Measurements from ENCODE around the gene RALGPS2.
"Not testable (repeated sequence)": the region's sequence is repeated elsewhere in the genome, so short reads cannot be mapped to it uniquely, and the experiment has no call there.

RALGPS2 gene

DNA sequence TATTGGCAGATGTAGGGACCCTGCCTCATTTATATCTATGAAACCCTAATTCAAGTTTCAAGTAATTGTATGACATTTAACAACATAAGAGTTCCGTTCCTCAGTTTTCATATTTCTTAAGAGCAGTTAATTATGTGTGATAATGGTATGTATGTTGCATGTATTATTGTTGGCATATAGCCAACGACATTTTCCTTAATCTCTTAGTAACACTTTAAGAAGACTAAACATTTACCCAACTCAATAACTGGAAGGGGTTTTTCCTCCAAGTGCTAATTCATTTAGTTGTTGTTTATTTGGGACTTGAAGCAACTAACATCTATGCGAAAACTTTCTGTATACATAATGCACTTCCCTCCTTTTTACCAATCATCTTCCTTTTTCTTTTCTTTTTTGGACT, 1.5 kb upstream of the RALGPS2 start:
- no peak for DNase-seq (ENCODE audit: low read depth in 2 of 2, low spot score in 1 of 2)

DNA sequence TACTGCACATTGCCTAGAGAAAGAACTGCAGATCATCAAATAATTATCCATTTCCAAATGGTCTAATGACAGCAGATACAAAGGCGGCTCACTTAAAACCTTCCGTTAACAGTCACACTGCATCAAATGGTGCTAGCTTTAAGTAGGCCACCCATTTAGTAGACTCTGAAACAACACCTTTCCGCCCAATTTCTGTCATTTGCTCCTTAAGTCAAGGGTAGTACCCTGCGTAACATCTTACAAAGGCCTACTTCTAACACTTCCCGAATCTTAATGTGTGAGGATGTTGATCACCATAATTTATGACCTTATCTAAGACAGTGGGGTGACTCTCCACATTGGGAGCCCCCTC, 692 bp upstream of the RALGPS2 start:
- DNase-seq (ENCODE audit: low read depth in 2 of 2, low spot score in 1 of 2): no peak

DNA sequence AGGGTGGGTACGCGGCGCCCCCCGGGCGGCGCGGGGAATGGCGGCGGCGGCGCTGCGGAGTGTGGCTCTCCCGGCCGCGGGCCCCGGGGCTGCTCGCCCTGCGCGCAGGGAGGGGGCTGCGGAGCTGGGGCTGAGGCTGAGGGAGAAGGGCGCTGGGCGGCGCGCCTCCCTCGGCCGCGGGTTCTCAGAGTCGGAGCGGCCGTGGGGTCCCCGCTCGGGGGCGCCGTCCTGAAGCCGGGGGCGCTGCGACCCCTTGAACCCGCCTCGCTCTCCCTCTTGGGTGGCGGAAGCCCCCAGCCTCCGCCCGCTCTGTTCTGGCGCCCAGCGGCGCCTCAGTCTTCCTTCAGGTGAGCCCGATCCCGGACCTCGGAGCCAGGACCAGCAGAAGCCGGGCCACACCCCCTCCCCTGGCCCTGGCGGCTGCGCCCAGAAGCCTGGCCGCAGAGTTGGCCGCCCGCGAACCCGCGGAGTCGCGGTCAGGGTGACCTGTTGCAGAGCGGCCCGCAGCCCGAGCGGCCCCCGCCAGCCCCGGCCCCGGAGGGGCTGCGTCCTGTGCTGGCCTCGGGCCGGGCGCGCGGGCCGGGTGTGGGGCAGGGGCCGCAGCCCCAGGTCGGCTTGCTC, 532 bp downstream of the RALGPS2 start:
- DNase-seq (ENCODE audit: low read depth in 2 of 2, low spot score in 1 of 2): no peak

DNA sequence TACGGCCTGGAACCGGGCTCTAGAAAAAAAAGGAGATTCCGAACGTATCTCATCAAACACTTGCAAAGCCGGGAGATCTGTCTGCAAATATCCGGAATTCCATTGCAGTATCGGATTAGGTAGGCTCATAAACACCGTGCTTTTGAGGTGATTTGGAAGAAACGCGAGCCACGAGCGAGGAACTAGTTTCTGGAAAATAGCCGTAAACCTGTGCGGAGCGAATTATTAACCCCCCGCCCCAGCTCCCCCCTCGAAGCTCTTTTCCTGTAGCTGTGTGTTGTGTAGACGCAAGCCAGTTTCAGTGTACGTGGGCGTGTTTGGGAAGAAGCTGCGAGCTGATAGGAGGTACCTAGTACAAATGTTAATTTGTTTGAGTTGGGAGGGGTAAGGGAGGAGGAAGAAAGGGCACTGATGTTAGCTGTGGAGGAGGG, 1.1 kb downstream of the RALGPS2 start:
- DNase-seq (ENCODE audit: low read depth in 2 of 2, low spot score in 1 of 2): peak; percentile 15 to 17

DNA sequence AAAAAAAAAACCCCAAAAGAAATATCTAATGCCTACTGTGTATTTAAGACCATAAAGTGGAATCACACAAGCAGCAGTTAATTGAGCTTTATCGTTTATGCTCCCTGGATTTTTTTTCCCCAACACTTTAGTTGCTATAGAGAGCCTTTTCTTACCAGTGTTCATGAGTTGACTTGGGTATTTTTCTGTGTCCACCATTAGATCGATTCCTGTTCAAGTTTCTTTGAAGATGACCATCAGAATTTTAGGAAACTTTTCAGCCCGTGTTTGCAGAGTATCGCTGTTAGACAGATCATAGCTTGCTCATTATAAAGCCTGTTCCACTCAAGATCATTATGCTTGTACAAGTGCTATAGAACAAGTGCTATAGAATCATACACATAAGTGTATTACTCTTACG, 1.5 kb downstream of the RALGPS2 start:
- no peak for DNase-seq (ENCODE audit: low read depth in 2 of 2, low spot score in 1 of 2)

DNA sequence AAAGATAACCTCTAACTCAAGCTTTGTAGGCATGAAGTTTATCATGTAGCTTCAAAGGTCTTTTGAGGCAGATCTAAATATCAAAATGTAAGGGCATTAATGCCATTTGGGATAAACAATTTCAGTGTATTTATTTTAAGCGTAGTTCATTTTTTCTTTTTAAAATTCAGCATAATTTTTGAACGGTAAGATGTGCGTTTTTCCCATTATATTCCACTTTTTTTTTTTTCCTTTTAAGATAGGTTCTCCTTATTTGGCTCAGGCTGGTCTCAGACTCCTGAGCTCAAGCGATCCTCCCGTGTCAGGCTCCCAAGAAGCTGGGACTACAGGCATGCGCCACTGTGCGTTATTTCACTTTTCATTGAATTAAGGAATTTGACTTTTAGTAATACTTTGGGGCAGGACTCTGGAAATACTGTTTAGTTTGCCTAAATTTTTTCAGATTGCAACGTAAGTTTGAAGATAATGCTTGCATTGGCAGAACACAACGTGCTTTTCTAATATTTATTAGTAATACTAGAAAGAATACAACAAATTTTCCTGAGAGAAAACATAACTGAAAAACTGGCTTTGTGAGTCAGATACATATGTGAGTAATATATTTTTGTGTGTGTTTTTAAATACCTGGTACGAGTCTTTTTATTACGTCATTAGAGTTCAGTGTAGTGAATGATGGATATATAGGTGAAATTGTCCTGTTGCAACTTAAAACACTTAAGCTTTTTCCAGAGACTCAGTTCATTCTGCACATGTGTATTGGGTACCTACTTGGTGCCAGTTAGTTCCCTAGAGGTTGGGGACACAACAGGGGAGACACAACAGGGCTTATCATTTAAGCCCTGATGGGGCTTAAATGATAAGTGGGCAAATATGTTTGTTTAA, 2.2 kb downstream of the RALGPS2 start:
- DNase-seq (ENCODE audit: low read depth in 2 of 2, low spot score in 1 of 2): no peak

DNA sequence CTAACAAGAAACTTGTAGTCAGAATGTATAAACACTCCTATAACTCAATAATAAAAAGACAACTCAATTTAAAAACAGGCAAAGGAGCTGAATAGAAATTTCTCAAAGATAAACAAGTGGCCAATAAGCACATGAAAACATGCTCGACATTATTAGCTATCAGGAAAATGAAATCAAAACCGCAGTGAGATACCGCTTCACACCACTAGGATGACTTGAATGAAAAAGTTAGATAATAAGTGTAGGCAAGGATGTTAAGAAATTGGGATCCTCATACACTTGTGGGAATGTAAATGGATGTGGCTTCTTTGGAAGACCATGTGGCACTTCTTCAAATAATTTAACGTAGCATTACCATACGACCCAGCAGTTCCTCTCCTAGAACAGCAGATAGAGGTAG, 8.9 kb downstream of the RALGPS2 start:
- DNase-seq (ENCODE audit: low read depth in 2 of 2, low spot score in 1 of 2): no peak

DNA sequence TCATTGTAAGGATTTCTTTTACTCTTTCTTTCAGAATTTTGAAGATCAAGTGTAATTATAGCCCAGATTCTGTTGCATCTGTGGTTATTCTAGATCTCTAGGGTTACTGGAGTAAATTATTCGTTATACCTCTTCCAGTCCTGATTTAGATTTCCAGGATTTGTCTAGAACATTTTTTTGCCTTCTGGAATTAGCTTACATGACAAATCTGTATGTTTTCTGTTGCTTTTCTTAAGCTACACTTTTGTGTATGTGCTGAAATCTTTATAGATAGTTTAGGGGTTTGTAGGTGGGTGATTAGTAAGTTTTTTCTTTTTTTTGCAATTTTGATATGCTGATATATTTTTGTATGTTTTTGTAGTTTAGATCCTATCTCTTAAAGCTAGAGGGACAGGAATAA, 13.7 kb downstream of the RALGPS2 start:
- DNase-seq (ENCODE audit: low read depth in 2 of 2, low spot score in 1 of 2): no peak

DNA sequence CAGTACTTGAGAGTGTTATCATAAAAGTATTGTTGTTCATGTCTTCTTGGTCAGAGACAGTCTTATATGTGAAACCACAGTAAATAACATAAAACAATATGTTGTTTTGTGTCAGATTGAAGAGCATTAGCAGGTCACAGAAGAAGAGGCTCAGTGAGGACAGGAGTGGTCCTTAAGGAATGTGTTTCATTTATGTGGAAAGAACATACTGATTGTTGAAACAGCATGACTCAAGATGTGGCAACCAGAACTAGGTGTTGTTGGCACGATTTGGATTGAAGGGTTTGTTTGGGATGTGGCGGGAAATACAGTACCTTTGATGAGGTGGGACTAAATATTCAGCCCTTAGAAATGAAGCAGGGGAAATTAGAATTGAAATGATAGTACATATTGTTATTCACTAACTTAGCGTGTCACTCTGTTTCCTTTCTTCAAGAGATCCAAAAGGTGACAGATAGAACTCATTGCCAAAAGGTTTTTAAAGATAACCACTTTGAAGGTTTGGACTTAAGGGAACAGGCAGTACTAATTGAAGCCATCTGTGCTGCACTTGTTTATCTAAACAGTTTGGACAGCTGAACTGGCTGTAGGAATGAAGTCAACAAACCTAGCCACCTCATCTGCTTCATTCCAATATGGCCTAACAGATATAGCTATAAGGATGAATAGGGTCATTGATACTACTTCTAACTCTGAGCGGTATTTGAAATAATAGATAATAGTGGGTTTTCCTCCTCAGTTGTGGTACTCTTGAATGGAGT, 14.4 kb downstream of the RALGPS2 start:
- no peak for DNase-seq (ENCODE audit: low read depth in 2 of 2, low spot score in 1 of 2)

DNA sequence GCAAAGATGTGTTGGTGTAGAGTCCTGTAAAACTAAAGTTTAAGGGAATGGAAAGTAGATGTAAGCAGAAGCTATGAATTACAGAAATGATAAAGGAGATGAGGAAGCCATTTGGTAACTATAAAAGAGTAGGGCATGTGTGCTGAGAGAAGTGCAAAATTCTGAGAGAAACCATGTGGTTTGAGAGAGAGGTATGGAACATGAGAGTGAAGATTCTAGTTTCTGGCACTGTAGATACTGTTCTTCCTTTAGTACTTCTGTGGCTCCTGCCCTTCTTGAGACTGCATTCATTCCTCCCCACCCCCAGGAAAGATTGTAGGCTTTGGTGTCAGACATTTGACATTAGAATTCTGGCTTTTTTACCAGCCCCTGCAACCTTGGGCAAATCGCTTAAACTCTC, 15.4 kb downstream of the RALGPS2 start:
- no peak for DNase-seq (ENCODE audit: low read depth in 2 of 2, low spot score in 1 of 2)

DNA sequence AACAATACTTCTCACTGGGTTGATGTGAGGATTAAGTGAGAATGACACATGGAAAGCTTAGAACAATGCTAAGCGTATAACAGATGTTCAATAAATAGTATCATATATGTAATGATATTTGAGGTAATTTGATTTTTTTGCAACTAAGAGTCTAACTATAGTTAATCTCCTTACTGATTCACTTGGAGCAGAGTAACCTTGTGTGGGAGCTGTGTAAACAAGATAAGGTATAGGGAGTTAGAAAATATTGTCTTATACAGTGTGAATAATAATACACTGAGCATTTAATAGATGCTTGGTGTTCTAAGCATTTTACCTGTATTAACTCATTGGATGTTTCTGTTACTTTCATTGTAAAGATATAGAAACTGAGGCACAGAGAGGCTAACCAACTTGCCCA, 15.9 kb downstream of the RALGPS2 start:
- DNase-seq (ENCODE audit: low read depth in 2 of 2, low spot score in 1 of 2): no peak

DNA sequence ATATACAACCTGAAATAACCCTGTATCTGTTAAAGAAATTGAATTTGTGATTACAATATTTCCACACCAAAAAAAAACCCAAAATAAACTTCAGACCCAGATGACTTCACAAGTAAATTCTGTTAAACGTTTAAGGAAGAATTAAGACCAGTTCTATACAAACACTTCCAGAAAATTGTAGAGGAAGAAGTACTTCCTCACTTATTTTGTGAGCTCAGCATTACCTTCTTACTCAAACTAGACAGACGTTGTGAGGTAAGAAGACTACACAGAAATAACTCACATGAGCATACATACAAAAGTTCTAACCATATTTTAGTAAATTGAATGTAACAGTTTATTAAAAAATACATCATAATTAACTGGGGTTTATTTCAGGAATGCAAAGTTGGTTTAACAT, 18.8 kb downstream of the RALGPS2 start:
- DNase-seq (ENCODE audit: low read depth in 2 of 2, low spot score in 1 of 2): no peak

DNA sequence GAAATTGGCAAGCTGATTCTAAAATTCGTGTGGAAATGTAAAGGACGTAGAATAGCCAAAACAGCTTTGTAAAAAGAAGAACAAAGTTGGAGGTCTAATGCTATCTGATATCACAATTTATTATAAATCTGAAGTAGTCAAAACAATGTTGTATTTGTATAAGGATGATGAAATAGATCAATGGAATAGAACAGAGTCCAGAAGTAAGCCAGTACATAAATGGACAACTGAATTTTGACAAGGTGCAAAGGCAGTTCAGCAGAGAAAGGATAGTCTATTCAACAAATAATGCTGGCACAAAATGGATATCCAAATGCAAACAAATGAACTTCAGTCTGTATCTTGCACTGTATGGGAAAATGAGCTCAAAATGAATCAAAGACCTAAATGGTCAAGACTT, 20.2 kb downstream of the RALGPS2 start:
- DNase-seq (ENCODE audit: low read depth in 2 of 2, low spot score in 1 of 2): no peak

DNA sequence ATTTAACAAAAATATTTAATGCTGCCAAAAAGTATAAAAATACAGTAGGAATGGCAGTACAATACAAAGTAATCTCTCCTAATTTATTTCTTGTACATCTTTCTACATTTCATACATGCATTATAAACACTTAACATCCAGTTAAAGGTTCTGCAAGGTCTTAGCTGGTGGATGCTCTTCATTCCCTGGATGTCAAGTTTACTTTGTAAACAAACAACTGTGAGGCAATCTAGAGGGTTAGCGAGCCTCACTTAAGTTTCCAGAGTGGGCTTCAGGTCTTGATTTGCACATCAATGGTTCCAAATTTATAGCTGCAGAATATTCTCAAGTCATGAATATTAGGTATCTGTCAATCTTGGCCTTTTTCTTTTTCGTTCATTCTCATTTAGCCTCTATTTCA, 21.3 kb downstream of the RALGPS2 start:
- DNase-seq (ENCODE audit: low read depth in 2 of 2, low spot score in 1 of 2): no peak

DNA sequence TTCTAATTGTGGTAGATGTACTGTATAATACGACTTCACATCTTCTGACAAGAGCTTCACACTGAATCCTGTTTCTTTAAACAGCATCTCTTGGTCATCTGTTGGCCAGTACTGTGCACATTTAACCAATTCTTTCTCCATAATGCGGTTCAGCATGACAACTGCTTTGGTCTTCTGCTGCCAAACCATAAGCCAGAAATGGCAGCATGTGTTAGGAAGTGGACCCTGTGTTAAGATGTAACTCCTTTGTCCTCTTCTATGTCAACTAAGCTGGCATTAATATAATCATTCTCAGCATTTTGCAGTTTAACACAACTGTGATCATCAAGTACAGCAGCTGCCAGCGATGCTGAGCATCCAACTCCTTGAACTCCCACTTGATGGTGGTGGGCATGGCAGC, 22.3 kb downstream of the RALGPS2 start:
- not testable (repeated sequence) for DNase-seq (ENCODE audit: low read depth in 2 of 2, low spot score in 1 of 2)

DNA sequence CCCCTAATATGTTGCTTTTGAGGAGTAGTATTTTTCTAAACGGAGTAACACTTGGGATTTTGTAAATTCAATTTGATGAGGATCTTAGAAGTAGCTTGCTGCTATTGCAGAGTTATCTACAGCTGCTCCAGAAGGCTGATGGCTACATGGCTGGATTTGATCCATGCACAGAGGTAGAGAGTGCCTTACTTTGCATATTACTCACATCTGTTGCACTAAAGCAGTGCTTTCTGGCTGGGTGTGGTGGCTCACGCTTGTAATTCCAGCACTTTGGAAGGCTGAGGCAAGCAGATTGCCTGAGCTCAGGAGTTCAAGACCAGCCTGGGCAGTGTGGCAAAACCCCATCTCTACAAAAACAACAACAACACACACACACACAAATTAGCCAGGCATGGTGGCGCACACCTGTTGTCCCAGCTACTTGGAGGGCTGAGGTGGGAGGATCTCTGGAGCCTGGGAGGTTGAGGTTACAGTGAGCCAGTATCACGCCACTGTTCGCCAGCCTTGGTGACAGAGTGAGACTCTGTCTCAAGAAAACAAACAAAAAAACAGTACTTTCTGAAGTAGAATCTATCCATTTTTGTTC, 24.6 kb downstream of the RALGPS2 start:
- no peak for DNase-seq (ENCODE audit: low read depth in 2 of 2, low spot score in 1 of 2)

DNA sequence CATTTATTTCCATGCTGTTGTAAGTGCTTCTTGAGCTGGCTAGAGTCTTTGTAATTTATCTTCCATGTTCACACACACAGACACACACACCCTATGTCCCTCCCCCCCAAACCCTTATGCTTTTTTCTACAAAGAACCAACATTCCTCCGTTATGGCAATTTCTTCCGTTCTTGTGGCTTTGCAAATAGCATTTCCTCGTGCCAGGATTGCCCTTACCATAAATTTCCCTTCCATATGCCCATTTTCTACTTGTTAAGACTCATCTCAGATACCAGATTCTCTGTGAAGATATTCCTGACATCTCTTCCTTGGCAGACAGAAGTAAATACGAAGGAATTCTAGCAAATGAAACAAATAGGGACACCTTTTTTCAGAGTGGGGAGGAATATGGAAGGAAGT, 26.0 kb downstream of the RALGPS2 start:
- DNase-seq (ENCODE audit: low read depth in 2 of 2, low spot score in 1 of 2): no peak

DNA sequence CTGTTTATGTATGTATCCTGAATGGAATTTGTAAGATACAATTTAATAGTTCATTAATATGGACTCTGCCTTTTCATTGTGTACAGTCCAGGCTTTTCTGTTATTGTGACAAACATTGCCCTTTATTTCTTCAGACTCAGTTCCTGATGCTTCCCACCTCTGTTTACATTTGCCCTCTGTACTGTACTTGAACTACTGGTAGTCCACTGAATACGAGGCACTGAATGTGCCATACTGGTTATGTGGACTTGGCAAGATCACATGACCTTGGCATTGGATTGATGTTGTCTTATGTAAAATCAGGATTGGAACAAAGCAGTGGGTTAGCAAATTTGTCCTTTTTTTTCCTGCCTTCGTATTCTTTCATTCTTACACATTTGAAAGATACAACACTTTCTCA, 27.8 kb downstream of the RALGPS2 start:
- DNase-seq (ENCODE audit: low read depth in 2 of 2, low spot score in 1 of 2): no peak

DNA sequence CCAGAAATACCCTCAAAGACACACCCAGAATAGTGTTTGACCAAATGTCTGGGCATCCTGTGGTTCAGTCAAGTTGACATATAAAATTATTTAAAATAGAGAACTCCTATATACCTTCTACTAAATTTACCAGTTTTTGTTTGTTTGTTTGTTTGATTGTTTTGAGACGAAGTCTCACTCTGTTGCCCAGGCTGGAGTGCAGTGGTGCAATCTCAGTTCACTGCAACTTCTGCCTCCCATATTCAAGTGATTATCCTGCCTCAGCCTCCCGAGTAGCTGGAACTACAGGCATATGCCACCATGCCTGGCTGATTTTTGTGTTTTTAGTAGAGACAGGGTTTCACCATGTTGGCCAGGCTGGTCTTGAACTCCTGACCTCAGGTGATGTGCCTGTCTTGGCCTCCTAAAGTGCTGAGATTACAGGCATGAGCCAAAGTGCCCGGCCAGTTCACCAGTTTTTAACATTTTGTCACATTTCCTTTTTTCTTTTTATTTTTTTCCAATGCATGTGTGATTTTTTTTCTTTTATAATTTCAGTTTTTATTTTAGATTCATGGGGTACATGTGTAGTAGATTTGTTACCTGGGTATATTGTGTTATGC, 29.7 kb downstream of the RALGPS2 start:
- not testable (repeated sequence) for DNase-seq (ENCODE audit: low read depth in 2 of 2, low spot score in 1 of 2)

DNA sequence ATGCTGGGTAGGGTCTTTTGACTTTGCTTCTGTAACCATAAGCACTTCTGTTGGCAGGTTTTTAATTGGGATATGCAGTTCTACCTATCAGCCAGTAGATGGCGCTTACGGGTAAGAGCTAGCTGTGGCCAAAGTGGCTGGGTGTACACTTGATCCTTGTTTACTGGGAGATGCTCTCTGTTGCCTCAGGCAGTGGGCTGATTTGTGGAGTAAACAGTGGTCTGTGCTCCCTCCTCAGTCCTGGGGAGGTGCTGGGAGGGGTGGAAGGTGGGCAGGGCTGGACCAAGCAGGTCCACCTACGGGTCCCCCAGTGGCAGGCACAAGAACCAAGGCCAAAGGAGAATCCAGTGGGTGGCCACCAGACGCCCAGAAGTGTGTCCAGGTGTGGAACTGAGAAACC, 43.4 kb downstream of the RALGPS2 start:
- DNase-seq (ENCODE audit: low read depth in 2 of 2, low spot score in 1 of 2): no peak

DNA sequence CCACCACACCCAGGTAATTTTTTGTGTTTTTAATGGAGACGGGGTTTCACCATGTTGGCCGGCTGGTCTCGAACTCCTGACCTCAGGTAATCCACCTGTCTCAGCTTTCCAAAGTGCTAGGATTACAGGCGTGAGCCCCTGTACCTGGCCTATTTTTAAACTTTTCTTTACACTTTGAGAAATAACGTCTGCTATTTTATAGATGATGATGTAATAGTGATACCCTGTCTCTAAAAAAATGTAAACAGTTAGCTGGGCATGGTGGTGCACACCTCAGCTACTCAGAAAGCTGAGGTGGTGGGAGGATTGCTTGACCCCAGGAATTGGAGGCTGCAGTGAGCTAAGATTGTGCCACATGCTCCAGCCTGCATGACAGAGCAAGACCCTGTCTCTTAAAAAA, 47.9 kb downstream of the RALGPS2 start:
- no peak for DNase-seq (ENCODE audit: low read depth in 2 of 2, low spot score in 1 of 2)

Measured in stimulated activated CD8-positive, alpha-beta memory T cell treated with anti-CD3 and anti-CD28 coated beads, Interleukin-4, amount 100 ng/mL, for 1 hour (primary cell).